ENCODE results near the gene PKMYT1.

GRCh38 chr16:2934450-2934849, 45.8 kb downstream of the PKMYT1 start:
- TF ChIP-seq, protein P1, sequence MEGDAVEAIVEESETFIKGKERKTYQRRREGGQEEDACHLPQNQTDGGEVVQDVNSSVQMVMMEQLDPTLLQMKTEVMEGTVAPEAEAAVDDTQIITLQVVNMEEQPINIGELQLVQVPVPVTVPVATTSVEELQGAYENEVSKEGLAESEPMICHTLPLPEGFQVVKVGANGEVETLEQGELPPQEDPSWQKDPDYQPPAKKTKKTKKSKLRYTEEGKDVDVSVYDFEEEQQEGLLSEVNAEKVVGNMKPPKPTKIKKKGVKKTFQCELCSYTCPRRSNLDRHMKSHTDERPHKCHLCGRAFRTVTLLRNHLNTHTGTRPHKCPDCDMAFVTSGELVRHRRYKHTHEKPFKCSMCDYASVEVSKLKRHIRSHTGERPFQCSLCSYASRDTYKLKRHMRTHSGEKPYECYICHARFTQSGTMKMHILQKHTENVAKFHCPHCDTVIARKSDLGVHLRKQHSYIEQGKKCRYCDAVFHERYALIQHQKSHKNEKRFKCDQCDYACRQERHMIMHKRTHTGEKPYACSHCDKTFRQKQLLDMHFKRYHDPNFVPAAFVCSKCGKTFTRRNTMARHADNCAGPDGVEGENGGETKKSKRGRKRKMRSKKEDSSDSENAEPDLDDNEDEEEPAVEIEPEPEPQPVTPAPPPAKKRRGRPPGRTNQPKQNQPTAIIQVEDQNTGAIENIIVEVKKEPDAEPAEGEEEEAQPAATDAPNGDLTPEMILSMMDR (IDR thresholded peaks at IDR 0.05; ENCODE audit: low read depth, low read length) = no peak
- no peak for TF ChIP-seq EZH2phosphoT487 (IDR thresholded peaks at IDR 0.05; ENCODE audit: low read depth)
